ENCODE data around the gene TEK. TPM values are rescaled to one million over a fixed set of nuclear protein-coding genes. Genes with fewer than 3 reads are reported as not detected.

TEK gene
- total RNA-seq, 2 experiments from 2014 or later = not detected

DNA sequence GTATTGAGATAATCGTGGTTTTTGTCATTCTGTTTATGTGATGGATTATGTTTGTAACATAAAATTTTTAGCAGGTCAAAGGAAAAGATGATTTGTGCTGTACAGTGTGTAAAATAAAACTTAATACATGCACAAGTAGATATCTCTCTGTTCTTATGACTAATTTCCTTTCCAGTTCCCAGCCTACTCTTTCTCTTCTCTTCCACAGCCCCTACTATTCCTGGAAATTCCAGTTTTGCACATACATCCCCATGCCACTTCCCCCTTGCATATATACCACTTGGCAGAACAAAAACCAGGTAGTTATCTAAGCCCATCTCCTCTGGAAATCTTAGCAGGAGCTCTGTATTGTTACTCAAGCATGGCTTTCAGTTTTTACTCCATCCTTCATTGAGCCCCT lies 20.2 kb downstream of the TEK start:
- intact Hi-C loops (cut with micrococcal nuclease) = no loop called here
- no peaks in the 10 kb centered on the region for H3K4me1 Mint-ChIP-seq (ENCODE audit: low read depth)
- CTCF ChIA-PET = interaction anchor here (0.6 kb wide), 1 partner anchor 134 kb away, joined by 3 read pairs; no protein-coding TSS in a partner anchor

GRCh38 chr9:27131731-27132130 lies 22.7 kb downstream of the TEK start:
- H3K27ac Mint-ChIP-seq = no peak overlapping the region
- CTCF ChIA-PET = no interaction called here
- H3K27me3 Mint-ChIP-seq (ENCODE audit: low read depth) = peaks cover 2% of the 10 kb centered on the region
- no peaks in the 10 kb centered on the region for H3K9me3 Mint-ChIP-seq
- no peaks in the 10 kb centered on the region for H3K36me3 Mint-ChIP-seq (ENCODE audit: low read depth)
- no peak for DNase-seq
- H3K4me3 Mint-ChIP-seq = no peak overlapping the region
- no peaks in the 10 kb centered on the region for H3K4me1 Mint-ChIP-seq (ENCODE audit: low read depth)
- intact Hi-C loops (cut with micrococcal nuclease) = no loop called here

More for the DNA sequence above, 20.2 kb downstream of the TEK start:
- Mint-ChIP-seq H3K27me3 (ENCODE audit: low read depth) (peaks cover 2% of the 10 kb centered on the region), H3K9me3 (no peaks in the 10 kb centered on the region), H3K4me3 (no peak overlapping the region), H3K27ac (no peak overlapping the region), H3K36me3 (ENCODE audit: low read depth) (no peaks in the 10 kb centered on the region)
- no peak for DNase-seq

DNA sequence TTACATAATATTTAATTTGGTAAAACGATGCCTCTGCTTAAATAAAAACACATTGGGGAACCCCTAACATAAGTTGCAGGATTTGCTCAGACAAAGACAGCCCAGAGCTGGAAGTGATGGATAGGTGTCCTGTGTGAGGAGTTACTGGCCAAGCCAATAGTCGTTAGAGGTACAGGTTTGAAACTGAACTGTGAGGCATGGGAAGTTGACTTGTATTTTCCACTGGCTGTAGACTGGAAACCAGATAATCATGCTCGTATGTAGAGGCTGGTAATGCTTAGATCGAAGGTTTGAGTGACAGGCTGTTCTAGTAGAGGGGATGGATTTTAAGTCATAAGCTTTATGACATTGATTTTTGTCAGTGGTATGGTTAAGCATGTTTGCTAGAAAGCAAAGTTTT lies 24.8 kb downstream of the TEK start:
- intact Hi-C loops (cut with micrococcal nuclease) = no loop called here
- Mint-ChIP-seq H3K27me3 (ENCODE audit: low read depth) (no peaks in the 10 kb centered on the region), H3K9me3 (no peaks in the 10 kb centered on the region), H3K4me3 (no peak overlapping the region), H3K27ac (no peak overlapping the region), H3K36me3 (ENCODE audit: low read depth) (no peaks in the 10 kb centered on the region), H3K4me1 (ENCODE audit: low read depth) (no peaks in the 10 kb centered on the region)
- CTCF ChIA-PET = no interaction called here
- no peak for DNase-seq

GRCh38 chr9:27142299-27142930 lies 33.4 kb downstream of the TEK start:
- H3K9me3 Mint-ChIP-seq = no peaks in the 10 kb centered on the region
- H3K27ac Mint-ChIP-seq = no peak overlapping the region
- H3K4me3 Mint-ChIP-seq = no peak overlapping the region
- DNase-seq = no peak
- intact Hi-C loops (cut with micrococcal nuclease) = no loop called here
- CTCF ChIA-PET = no interaction called here
- no peaks in the 10 kb centered on the region for H3K36me3 Mint-ChIP-seq (ENCODE audit: low read depth)
- H3K4me1 Mint-ChIP-seq (ENCODE audit: low read depth) = no peaks in the 10 kb centered on the region
- no peaks in the 10 kb centered on the region for H3K27me3 Mint-ChIP-seq (ENCODE audit: low read depth)

DNA sequence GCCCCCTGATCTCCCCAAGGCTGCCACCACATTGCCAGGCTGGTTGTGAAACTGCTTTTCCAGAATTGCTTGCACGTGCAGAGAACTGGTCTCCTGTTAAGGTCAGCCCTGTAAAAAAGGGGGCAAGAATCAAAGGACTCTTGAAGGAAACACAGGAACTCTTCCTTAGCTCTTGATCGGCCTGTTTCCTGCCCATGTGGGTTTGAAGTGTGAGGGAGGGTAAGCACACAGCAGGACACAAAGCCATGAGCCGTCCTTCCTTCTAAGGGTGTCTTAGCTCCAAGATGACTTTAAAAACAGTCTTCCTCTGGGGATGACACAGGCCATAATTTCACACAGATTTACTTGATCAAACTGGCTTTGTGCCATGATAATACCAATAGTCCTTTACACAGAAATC lies 36.1 kb downstream of the TEK start:
- Mint-ChIP-seq H3K36me3 (ENCODE audit: low read depth) (no peaks in the 10 kb centered on the region), H3K9me3 (no peaks in the 10 kb centered on the region), H3K27ac (no peak overlapping the region), H3K27me3 (ENCODE audit: low read depth) (peaks cover 4% of the 10 kb centered on the region), H3K4me3 (no peak overlapping the region), H3K4me1 (ENCODE audit: low read depth) (no peaks in the 10 kb centered on the region)
- CTCF ChIA-PET = no interaction called here
- DNase-seq = no peak
- intact Hi-C loops (cut with micrococcal nuclease) = no loop called here

DNA sequence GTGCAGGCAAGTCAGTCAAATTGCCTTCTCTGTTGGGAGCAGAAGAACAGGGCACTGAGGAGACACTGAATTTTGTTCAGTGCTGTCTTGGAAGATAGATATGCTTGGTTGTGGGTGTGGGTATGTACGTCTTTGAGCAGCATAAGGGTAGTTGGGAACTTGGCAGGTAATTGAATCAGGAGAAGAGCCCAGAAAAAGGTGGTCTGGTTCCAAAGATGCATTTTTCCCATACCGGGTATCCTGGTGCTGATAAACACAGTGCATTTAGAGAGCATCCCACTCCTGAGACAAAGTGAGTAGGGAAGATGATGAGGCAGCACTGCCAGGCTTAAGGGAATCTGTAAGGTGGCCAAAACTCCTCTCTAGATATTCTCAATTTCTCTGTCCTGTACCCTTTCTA lies 40.6 kb downstream of the TEK start:
- Mint-ChIP-seq H3K9me3 (no peaks in the 10 kb centered on the region), H3K27me3 (ENCODE audit: low read depth) (peaks cover 6% of the 10 kb centered on the region), H3K4me3 (no peak overlapping the region), H3K27ac (no peak overlapping the region), H3K4me1 (ENCODE audit: low read depth) (no peaks in the 10 kb centered on the region), H3K36me3 (ENCODE audit: low read depth) (no peaks in the 10 kb centered on the region)
- intact Hi-C loops (cut with micrococcal nuclease) = no loop called here
- no peak for DNase-seq
- CTCF ChIA-PET = no interaction called here

DNA sequence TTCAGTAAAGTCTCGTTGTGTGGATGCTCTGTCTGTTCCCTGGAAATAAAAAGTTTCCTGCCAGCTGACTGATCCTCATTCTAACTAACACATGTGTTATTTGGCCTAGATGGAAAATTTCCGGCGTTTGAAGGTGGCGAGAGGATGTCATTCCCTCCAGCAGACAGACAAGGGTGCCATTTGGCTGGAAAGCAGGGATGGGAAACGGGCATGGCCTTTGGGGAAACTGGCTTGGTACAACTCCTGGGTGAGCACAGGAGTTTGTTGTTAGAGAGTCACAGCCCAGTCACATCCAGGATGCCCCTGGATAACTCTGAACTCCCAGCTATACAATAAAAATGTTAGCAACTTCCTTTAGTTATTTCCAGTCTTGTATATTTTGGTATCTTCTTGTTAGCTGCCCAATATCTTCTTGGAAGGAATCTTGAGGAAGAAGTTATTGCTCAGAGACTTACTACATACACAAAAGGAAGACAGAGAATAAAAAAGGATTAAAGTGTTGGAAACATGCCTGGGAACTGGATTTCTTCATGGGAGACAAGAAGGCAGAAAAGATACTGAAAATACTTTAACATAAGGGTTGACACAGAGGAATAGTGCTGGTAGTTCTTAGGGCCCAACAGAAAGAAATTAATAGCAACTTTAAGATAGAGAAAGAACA lies 41.9 kb downstream of the TEK start:
- DNase-seq = no peak
- no peak overlapping the region for H3K27ac Mint-ChIP-seq
- H3K9me3 Mint-ChIP-seq = no peaks in the 10 kb centered on the region
- intact Hi-C loops (cut with micrococcal nuclease) = no loop called here
- peaks cover 13% of the 10 kb centered on the region for H3K27me3 Mint-ChIP-seq (ENCODE audit: low read depth)
- H3K36me3 Mint-ChIP-seq (ENCODE audit: low read depth) = no peaks in the 10 kb centered on the region
- H3K4me3 Mint-ChIP-seq = no peak overlapping the region
- CTCF ChIA-PET = no interaction called here
- H3K4me1 Mint-ChIP-seq (ENCODE audit: low read depth) = no peaks in the 10 kb centered on the region

DNA sequence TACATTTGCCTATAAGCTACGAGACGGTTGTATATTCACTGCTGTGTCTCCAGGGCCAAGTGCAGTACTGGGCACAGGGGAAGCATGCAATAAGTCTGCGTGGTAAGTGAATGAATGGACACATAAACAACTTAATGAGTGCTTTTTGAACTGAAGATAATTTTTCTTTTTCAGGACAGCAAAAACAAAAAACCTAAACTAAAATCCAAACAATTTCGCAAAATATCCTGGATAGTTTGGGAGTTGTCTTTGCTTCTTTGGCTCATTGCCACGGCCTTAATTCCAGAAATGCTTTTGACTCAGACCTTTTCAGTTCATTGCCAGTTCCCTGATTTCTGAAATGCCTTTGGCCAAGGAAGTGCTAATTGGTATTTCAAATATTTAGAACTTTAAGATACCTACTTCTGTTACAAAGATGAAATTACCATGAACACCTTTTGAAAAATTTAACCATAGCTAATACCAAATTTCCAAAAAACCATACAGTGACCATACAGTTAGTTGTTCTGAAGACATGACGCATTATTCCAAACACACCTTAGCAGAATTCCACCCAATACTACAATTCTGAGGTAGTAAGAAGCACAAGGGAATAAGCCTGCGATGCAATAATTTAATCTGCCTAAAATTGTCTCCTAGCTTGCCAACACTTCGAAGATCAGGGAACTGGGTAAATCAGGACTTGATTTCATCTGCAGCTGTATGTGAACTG lies 42.8 kb downstream of the TEK start:
- peaks cover 13% of the 10 kb centered on the region for H3K27me3 Mint-ChIP-seq (ENCODE audit: low read depth)
- CTCF ChIA-PET = interaction anchor here (0.6 kb wide), 2 partner anchors 23 to 75 kb away, joined by 3 to 4 read pairs; no protein-coding TSS in a partner anchor
- intact Hi-C loops (cut with micrococcal nuclease) = no loop called here

GRCh38 chr9:27152405-27152718 lies 43.3 kb downstream of the TEK start:
- DNase-seq = no peak
- intact Hi-C loops (cut with micrococcal nuclease) = no loop called here
- no peaks in the 10 kb centered on the region for H3K4me1 Mint-ChIP-seq (ENCODE audit: low read depth)
- CTCF ChIA-PET = interaction anchor here (0.6 kb wide), 2 partner anchors 22 to 75 kb away, joined by 3 to 4 read pairs; no protein-coding TSS in a partner anchor
- no peaks in the 10 kb centered on the region for H3K9me3 Mint-ChIP-seq
- H3K27ac Mint-ChIP-seq = no peak overlapping the region
- no peak overlapping the region for H3K4me3 Mint-ChIP-seq
- peaks cover 13% of the 10 kb centered on the region for H3K27me3 Mint-ChIP-seq (ENCODE audit: low read depth)
- H3K36me3 Mint-ChIP-seq (ENCODE audit: low read depth) = no peaks in the 10 kb centered on the region

More for the DNA sequence above, 42.8 kb downstream of the TEK start:
- Mint-ChIP-seq H3K27ac (no peak overlapping the region), H3K9me3 (no peaks in the 10 kb centered on the region), H3K4me1 (ENCODE audit: low read depth) (no peaks in the 10 kb centered on the region), H3K4me3 (no peak overlapping the region), H3K36me3 (ENCODE audit: low read depth) (no peaks in the 10 kb centered on the region)
- no peak for DNase-seq

GRCh38 chr9:27154908-27155307 lies 45.9 kb downstream of the TEK start:
- intact Hi-C loops (cut with micrococcal nuclease) = no loop called here
- no peaks in the 10 kb centered on the region for H3K4me1 Mint-ChIP-seq (ENCODE audit: low read depth)
- H3K27me3 Mint-ChIP-seq (ENCODE audit: low read depth) = peaks cover 8% of the 10 kb centered on the region
- no peaks in the 10 kb centered on the region for H3K36me3 Mint-ChIP-seq (ENCODE audit: low read depth)
- no peak overlapping the region for H3K27ac Mint-ChIP-seq
- no peak for DNase-seq
- H3K4me3 Mint-ChIP-seq = no peak overlapping the region
- CTCF ChIA-PET = interaction anchor here (0.6 kb wide), 1 partner anchor 837 kb away, joined by 3 read pairs; no protein-coding TSS in a partner anchor
- H3K9me3 Mint-ChIP-seq = no peaks in the 10 kb centered on the region

DNA sequence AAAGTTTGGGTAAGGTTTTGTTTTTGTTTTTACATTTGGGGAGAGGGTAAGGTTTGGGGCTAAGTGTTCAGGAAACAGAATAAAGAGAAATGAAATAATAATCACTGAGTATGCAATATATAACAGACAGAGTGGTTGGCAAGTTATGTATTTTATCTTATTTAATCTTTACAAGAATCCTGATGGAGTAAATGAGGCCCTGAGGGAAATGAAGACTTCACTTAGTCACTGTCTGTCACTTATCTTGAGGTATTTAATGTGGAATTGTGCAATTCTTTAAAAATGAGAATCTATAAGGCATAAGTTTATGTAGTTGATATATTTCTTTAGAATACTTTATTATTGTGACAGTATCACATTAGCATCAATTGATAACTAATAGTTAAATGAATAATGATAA lies 48.1 kb downstream of the TEK start:
- CTCF ChIA-PET = no interaction called here
- DNase-seq = no peak
- Mint-ChIP-seq H3K4me3 (no peak overlapping the region), H3K36me3 (ENCODE audit: low read depth) (no peaks in the 10 kb centered on the region), H3K4me1 (ENCODE audit: low read depth) (no peaks in the 10 kb centered on the region), H3K9me3 (no peaks in the 10 kb centered on the region), H3K27ac (no peak overlapping the region), H3K27me3 (ENCODE audit: low read depth) (peaks cover 7% of the 10 kb centered on the region)
- intact Hi-C loops (cut with micrococcal nuclease) = no loop called here

DNA sequence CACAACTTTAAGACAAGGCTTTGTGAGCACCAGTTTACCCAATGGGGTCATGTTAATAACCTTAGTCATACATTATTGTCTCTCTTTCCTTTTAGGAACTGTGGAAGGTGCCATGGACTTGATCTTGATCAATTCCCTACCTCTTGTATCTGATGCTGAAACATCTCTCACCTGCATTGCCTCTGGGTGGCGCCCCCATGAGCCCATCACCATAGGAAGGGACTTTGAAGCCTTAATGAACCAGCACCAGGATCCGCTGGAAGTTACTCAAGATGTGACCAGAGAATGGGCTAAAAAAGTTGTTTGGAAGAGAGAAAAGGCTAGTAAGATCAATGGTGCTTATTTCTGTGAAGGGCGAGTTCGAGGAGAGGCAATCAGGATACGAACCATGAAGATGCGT lies 48.7 kb downstream of the TEK start:
- no peak for DNase-seq
- H3K27ac Mint-ChIP-seq = no peak overlapping the region
- H3K4me3 Mint-ChIP-seq = no peak overlapping the region
- H3K27me3 Mint-ChIP-seq (ENCODE audit: low read depth) = peaks cover 7% of the 10 kb centered on the region
- no peaks in the 10 kb centered on the region for H3K9me3 Mint-ChIP-seq
- CTCF ChIA-PET = no interaction called here
- no peaks in the 10 kb centered on the region for H3K36me3 Mint-ChIP-seq (ENCODE audit: low read depth)
- H3K4me1 Mint-ChIP-seq (ENCODE audit: low read depth) = no peaks in the 10 kb centered on the region
- intact Hi-C loops (cut with micrococcal nuclease) = no loop called here

GRCh38 chr9:27160636-27161035 lies 51.6 kb downstream of the TEK start:
- no peak overlapping the region for H3K4me3 Mint-ChIP-seq
- CTCF ChIA-PET = no interaction called here
- no peaks in the 10 kb centered on the region for H3K4me1 Mint-ChIP-seq (ENCODE audit: low read depth)
- peaks cover 5% of the 10 kb centered on the region for H3K27me3 Mint-ChIP-seq (ENCODE audit: low read depth)
- H3K9me3 Mint-ChIP-seq = no peaks in the 10 kb centered on the region
- no peak for DNase-seq
- intact Hi-C loops (cut with micrococcal nuclease) = no loop called here
- no peaks in the 10 kb centered on the region for H3K36me3 Mint-ChIP-seq (ENCODE audit: low read depth)
- no peak overlapping the region for H3K27ac Mint-ChIP-seq
